Testis (tissue), 2 donors: ENCODE measurements around the gene SDCBP2.

Source experiments
- POLR2A ChIP-seq: fragments of 450-650 bp; IDR thresholded peaks from one replicate; pipeline ENCODE4 v1.6.1; 2017; ENCODE audit warnings: antibody characterized with exemption, mild to moderate bottlenecking, moderate library complexity
- TF ChIP-seq, protein P1 (sequence below), 3 experiments: fragments of 450-650 bp in 2 of 3; fragments of 200-600 bp in 1 of 3; sonication (generic) in 1 of 3; IDR thresholded peaks; one replicate each; pipeline ENCODE4 v1.5.1; 2016 to 2019; ENCODE audit warnings: antibody characterized with exemption in 3 of 3, mild to moderate bottlenecking in 2 of 3, moderate library complexity in 1 of 3

- TF ChIP-seq, protein P1, sequence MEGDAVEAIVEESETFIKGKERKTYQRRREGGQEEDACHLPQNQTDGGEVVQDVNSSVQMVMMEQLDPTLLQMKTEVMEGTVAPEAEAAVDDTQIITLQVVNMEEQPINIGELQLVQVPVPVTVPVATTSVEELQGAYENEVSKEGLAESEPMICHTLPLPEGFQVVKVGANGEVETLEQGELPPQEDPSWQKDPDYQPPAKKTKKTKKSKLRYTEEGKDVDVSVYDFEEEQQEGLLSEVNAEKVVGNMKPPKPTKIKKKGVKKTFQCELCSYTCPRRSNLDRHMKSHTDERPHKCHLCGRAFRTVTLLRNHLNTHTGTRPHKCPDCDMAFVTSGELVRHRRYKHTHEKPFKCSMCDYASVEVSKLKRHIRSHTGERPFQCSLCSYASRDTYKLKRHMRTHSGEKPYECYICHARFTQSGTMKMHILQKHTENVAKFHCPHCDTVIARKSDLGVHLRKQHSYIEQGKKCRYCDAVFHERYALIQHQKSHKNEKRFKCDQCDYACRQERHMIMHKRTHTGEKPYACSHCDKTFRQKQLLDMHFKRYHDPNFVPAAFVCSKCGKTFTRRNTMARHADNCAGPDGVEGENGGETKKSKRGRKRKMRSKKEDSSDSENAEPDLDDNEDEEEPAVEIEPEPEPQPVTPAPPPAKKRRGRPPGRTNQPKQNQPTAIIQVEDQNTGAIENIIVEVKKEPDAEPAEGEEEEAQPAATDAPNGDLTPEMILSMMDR (IDR thresholded peaks at IDR 0.05), result no peak
- no peak for TF ChIP-seq POLR2A
These were observed 19.5 kb downstream of the SDCBP2 start for GRCh38 chr20:1309439-1309847.
